GM13977 (cell line): ENCODE results near the gene STARD10.
A peak's percentile ranks its signal among the peaks of the same experiment; 100 is the strongest.
"Not testable (repeated sequence)": the region's sequence is repeated elsewhere in the genome, so short reads cannot be mapped to it uniquely, and the experiment has no call there.

ENCODE experiments used
- DNase-seq: peaks from one replicate; pipeline ENCODE4 v3.0.0; 2012; ENCODE audit warnings: low spot score
- in situ Hi-C: fragments of 300-500 bp; cut with MboI; formaldehyde crosslinking; loops from one replicate; pipeline ENCODE4 v1.12.0; 2022; ENCODE audit warnings: low sequenced_read_pairs, low pct_unique_long_range_greater_than_20kb, mixed read lengths, inconsistent platforms; ENCODE audit not compliant: unreplicated experiment
- TF ChIP-seq, protein P1 (sequence below): IDR thresholded peaks from 2 replicates; pipeline ENCODE4 v1.5.1; 2012; ENCODE audit warnings: mild to moderate bottlenecking, control low read depth; ENCODE audit not compliant: insufficient read depth; ENCODE audit errors: extremely low read depth, missing control alignments

STARD10 gene

DNA sequence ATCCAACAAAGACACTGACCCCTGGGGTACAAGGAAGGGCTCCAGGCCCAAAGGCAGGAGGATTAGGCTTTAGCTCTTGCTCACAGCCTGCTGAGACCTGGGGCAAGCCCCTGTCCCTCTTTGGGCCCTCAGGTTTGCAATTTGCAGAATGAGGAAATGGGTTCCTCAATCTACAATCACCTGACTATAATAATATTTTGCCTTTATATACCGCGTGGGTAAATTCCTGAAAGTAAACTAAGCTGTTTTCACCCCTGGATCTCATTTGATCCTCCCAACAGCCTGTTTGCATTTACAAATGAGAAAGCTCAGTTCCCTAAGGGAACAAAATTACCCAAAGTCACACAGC is 797 bp downstream of the STARD10 start:
- peak; percentile 7 for DNase-seq
- in situ Hi-C loops = loop anchor here (5.0 kb wide), 1 partner anchor 66 kb away; no protein-coding TSS in a partner anchor

DNA sequence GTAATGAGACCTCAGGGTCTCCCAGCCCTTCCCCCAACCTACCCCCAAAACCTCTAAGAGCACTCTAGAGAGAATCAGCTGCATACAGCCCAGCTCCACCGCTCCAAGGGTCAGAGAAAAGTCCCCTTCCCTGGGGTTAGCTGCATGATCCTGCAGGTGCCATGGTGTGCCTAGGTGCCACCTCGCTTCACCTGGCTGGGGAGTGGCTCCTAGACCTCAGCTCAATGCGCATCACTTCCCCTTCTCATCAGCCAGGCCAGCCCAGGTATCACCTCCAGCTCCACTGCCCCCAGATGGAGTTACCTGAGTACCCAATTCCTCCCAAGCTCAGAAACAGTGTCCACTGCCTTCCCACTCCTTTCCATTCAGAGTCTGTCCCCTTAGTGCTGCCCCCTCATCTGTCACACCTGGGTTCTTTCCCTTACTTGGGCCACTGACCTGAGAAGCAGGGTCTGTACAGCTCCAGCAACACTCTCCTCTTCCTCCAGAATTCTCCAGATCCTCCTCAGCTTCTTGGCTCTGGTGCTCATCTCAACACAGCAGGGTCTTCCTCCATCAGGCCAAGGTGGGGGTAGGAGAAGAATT is 1.3 kb downstream of the STARD10 start:
- in situ Hi-C loops = loop anchor here (5.0 kb wide), 1 partner anchor 65 kb away; no protein-coding TSS in a partner anchor
- DNase-seq = peak; percentile 10
- TF ChIP-seq, protein P1, sequence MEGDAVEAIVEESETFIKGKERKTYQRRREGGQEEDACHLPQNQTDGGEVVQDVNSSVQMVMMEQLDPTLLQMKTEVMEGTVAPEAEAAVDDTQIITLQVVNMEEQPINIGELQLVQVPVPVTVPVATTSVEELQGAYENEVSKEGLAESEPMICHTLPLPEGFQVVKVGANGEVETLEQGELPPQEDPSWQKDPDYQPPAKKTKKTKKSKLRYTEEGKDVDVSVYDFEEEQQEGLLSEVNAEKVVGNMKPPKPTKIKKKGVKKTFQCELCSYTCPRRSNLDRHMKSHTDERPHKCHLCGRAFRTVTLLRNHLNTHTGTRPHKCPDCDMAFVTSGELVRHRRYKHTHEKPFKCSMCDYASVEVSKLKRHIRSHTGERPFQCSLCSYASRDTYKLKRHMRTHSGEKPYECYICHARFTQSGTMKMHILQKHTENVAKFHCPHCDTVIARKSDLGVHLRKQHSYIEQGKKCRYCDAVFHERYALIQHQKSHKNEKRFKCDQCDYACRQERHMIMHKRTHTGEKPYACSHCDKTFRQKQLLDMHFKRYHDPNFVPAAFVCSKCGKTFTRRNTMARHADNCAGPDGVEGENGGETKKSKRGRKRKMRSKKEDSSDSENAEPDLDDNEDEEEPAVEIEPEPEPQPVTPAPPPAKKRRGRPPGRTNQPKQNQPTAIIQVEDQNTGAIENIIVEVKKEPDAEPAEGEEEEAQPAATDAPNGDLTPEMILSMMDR = no peak

More for the DNA sequence above, 797 bp downstream of the STARD10 start:
- TF ChIP-seq, protein P1 = no peak

DNA sequence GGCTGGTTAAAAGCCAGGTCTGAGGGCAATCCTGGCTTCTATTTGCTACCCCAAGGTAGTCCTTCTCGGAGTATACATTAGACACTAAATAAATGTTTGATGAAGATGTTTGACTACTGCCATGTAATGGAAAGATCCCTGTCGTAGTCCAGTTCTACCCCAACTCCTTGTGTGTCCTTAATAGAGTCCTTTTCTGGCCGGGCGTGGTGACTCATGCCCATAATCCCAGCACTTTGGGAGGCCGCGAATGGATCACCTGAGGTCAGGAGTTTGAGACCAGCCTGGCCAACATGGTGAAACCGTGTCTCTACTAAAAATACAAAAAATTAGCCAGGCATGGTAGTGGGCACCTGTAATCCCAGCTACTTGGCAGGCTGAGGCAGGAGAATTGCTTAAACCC is 2.6 kb downstream of the STARD10 start:
- not testable (repeated sequence) for DNase-seq
- in situ Hi-C loops = loop anchor here (5.0 kb wide), 1 partner anchor 64 kb away; no protein-coding TSS in a partner anchor

DNA sequence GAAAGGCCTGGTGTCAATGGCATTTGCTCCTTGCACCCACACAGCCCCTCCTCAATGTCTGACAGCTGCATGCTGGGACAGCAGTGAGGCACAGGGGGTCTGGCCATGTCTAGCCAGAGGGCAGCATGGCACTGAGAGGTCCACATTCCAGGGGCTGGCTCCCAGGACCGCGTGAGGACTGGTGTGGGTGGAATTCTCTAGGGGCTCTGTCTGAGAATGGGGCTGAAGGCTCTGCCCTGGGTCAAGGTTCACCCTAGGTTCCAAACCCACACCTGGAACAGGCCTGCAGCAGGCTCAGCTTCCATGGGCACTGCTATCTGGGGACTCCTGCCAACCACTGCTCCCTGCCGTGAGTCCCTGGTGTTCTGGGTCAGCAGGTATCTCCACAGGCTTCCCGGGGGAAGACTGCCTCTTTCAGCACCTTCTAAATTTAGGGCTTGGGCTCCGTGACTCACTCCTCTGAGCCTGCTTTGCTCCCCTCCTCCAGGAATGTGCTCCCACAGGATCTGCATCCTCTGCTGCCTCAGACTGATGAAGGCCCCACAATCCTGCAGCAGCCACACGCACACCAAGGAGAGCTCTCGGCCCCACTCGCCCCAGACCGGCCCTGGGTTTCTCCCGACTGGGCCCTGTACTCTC is 4.2 kb downstream of the STARD10 start:
- in situ Hi-C loops = loop anchor here (5.0 kb wide), 1 partner anchor 62 kb away; no protein-coding TSS in a partner anchor
- DNase-seq = no peak
- TF ChIP-seq, protein P1 = no peak

DNA sequence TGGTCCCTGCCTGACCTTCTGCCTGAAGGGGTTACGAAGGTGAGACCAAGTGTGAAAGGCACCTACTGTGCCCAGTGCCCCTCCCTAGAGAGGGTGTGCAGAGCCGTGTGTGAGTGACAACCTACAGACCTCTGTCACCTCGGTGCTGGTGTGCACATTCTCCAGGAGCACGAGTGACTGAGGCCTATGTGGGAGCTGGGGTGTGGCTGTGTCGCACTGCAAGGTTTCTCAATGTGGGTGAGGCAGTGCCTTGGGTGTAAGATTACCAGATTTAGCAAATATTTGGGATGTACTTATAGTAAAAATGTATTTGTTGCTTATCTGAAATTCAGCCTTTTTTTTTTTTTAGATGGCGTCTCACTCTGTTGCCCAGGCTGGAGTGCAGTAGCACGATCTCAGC is 5.6 kb downstream of the STARD10 start:
- in situ Hi-C loops = no loop called here

DNA sequence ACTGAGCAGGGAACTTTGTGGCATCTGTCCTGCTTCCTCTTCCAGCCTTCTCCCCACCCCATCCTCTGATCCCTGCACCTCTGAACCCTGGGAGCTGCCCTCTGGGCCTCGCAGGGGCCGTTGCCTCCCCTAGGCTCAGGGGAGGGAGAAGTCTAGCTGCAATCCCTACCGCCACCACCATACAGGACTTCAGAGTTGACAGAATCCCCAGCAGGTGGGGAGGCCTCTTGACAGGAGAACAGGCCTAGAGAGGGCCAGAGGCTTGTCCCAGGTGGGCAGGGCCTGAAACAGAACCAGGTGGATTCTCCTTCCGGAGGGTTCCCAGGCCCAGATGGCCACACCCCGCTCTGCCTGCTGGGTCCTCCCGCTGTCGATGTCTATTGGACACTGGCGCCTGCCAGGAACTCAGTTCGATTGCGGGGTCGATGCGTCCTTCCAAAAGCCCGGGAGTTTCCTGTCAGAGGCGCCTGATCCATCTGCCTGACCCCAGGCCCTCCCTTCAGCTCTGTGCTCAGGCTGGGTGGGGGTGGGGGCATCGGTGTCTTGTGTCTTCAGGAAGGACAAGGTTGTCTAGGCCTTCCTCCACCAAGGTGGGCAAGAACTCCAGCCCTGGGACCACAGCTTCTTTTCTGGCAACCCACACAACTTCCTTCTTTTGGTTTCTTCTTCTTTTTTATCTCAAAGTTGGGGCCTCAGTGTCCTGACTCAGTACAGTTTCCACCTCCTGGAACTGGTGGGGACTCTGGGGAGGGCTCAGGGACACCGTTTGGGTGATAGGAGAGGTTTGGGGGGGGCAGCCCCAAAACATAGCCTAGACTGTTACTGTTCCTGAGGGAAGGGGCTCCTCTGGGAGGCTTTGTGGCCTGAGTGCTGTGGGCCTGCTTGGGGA is 6.4 kb downstream of the STARD10 start:
- peak; percentile 79 for DNase-seq
- in situ Hi-C loops = no loop called here
- TF ChIP-seq, protein P1 = peak; percentile 26

More for the DNA sequence above, 5.6 kb downstream of the STARD10 start:
- DNase-seq = no peak
- TF ChIP-seq, protein P1 = no peak
